ENCODE measurements around the gene FSTL4. TPM values are rescaled to one million over a fixed set of nuclear protein-coding genes. Genes with fewer than 3 reads are reported as not detected.
A peak's percentile ranks its signal among the peaks of the same experiment; 100 is the strongest.

The FSTL4 gene
- polyA plus RNA-seq, 1 of the 3 experiments (the other 2 are of a cell fraction), result not detected

- no peak overlapping the region for H3K4me3 ChIP-seq (ENCODE audit: low read depth in 2 of 2, low read length in 1 of 2)
- H3K79me2 ChIP-seq (ENCODE audit: insufficient read depth), result no peaks in the 10 kb centered on the region
- no peak overlapping the region for H3K4me2 ChIP-seq
- H3K4me1 ChIP-seq (ENCODE audit: control insufficient read depth in 1 of 2, insufficient read depth in 2 of 2, low read depth in 1 of 2, low read length in 1 of 2), result no peaks in the 10 kb centered on the region
- H3K27me3 ChIP-seq (ENCODE audit: insufficient read depth), result peaks cover 8% of the 10 kb centered on the region; the same call in 1 of the 2 replicates
- H2AFZ ChIP-seq (ENCODE audit: low read depth), result no peak overlapping the region
- H3K27ac ChIP-seq (ENCODE audit: low read depth in 2 of 2, low read length in 1 of 2), result no peak overlapping the region
- H3K9me3 ChIP-seq, result no peaks in the 10 kb centered on the region
- no peak overlapping the region for H3K9ac ChIP-seq
- no peak for DNase-seq
- TF ChIP-seq EP300 (IDR thresholded peaks at IDR 0.05; ENCODE audit: borderline replicate concordance in 1 of 2, low read depth in 1 of 2, low read length in 1 of 2), result no peak
- no peak for TF ChIP-seq SMC3 (IDR thresholded peaks at IDR 0.05; ENCODE audit: low read depth, low read length)
- TF ChIP-seq NRF1 (IDR thresholded peaks at IDR 0.05; ENCODE audit: low read depth, low read length), result no peak
- no peak for TF ChIP-seq ELF1 (IDR thresholded peaks at IDR 0.05)
- no peak for TF ChIP-seq TCF12 (IDR thresholded peaks at IDR 0.05)
- TF ChIP-seq RCOR1 (IDR thresholded peaks at IDR 0.05; ENCODE audit: low read length), result no peak
- 71% methylated on average over 6 of the region's 6 CpGs for WGBS (ENCODE audit: low lambda C conversion rate)
- H3F3A ChIP-seq (replicated peaks; ENCODE audit: insufficient read depth), result no peaks in the 10 kb centered on the region
- CTCF ChIA-PET, result interaction anchor here (1.2 to 1.6 kb wide), 5 partner anchors 25 to 579 kb away, joined by 3 to 8 read pairs (median 5); no protein-coding TSS in a partner anchor
- no peaks in the 10 kb centered on the region for H4K20me1 ChIP-seq (ENCODE audit: insufficient read depth)
- POLR2A ChIA-PET, result no interaction called here
- no peaks in the 10 kb centered on the region for H3K9me2 ChIP-seq
- H3K36me3 ChIP-seq (replicated peaks in 1 of 2; ENCODE audit: control insufficient read depth in 1 of 2, insufficient read depth in 2 of 2, low read length in 1 of 2), result no peaks in the 10 kb centered on the region
These were observed 246.6 kb downstream of the FSTL4 start for GRCh38 chr5:133365738-133366137.

GRCh38 chr5:133364936-133365707 lies 247.2 kb downstream of the FSTL4 start:
- H3K4me1 ChIP-seq (ENCODE audit: control insufficient read depth in 1 of 2, insufficient read depth in 2 of 2, low read depth in 1 of 2, low read length in 1 of 2), result no peaks in the 10 kb centered on the region
- no peaks in the 10 kb centered on the region for H3K9me3 ChIP-seq
- H3K27ac ChIP-seq (ENCODE audit: low read depth in 2 of 2, low read length in 1 of 2), result no peak overlapping the region
- no peak for TF ChIP-seq ZBTB33 (IDR thresholded peaks at IDR 0.05; ENCODE audit: borderline replicate concordance, low read depth)
- no peak for TF ChIP-seq YY1 (IDR thresholded peaks at IDR 0.05; ENCODE audit: low read depth)
- TF ChIP-seq NFIC (IDR thresholded peaks at IDR 0.05; ENCODE audit: borderline replicate concordance), result no peak
- peak; percentile 28; the same call in 1 of the 2 replicates for TF ChIP-seq SMC3 (IDR thresholded peaks at IDR 0.05; ENCODE audit: low read depth, low read length)
- peak; percentile 66 for TF ChIP-seq RAD21 (IDR thresholded peaks at IDR 0.05; ENCODE audit: low read length)
- no peak for TF ChIP-seq CHD2 (IDR thresholded peaks at IDR 0.05; ENCODE audit: low read length, partially characterized antibody)
- peak; percentile 30 for TF ChIP-seq CTCF (IDR thresholded peaks at IDR 0.05)
- WGBS (ENCODE audit: low lambda C conversion rate), result 57% methylated on average over 10 of the region's 12 CpGs
- H3K36me3 ChIP-seq (replicated peaks in 1 of 2; ENCODE audit: control insufficient read depth in 1 of 2, insufficient read depth in 2 of 2, low read length in 1 of 2), result no peaks in the 10 kb centered on the region
- H3K9me2 ChIP-seq, result no peaks in the 10 kb centered on the region
- H3K27me3 ChIP-seq (ENCODE audit: insufficient read depth), result peaks cover 8% of the 10 kb centered on the region; the same call in 1 of the 2 replicates
- DNase-seq, result peak; percentile 65
- no peak overlapping the region for H2AFZ ChIP-seq (ENCODE audit: low read depth)
- H3K79me2 ChIP-seq (ENCODE audit: insufficient read depth), result no peaks in the 10 kb centered on the region
- no peak overlapping the region for H3K4me2 ChIP-seq
- H3K4me3 ChIP-seq (ENCODE audit: low read depth in 2 of 2, low read length in 1 of 2), result no peak overlapping the region
- ChIA-PET CTCF (interaction anchor here (0.7 to 1.6 kb wide), 8 partner anchors 14 to 580 kb away, joined by 3 to 8 read pairs (median 4); no protein-coding TSS in a partner anchor), POLR2A (no interaction called here)
- no peaks in the 10 kb centered on the region for H4K20me1 ChIP-seq (ENCODE audit: insufficient read depth)
- no peak overlapping the region for H3K9ac ChIP-seq
- no peaks in the 10 kb centered on the region for H3F3A ChIP-seq (replicated peaks; ENCODE audit: insufficient read depth)

All from SK-N-SH (cell line).